Duodenal mucosa (tissue), 2 donors: ENCODE results near the gene CYTH2.
A peak's percentile ranks its signal among the peaks of the same experiment; 100 is the strongest.

Experiments
- H3K27ac ChIP-seq: one replicate; pipeline ENCODE4 v1.7.0; 2013; ENCODE audit warnings: low read depth, low read length
- H3K27me3 ChIP-seq, 2 donors: one replicate each; pipeline ENCODE4 v1.7.0; 2013; ENCODE audit warnings: low read length in 2 of 2, control low read depth in 1 of 2; ENCODE audit not compliant: insufficient read depth in 2 of 2, control insufficient read depth in 1 of 2
- H3K36me3 ChIP-seq, 2 donors: one replicate each; pipeline ENCODE4 v1.7.0; 2013; ENCODE audit warnings: low read length in 2 of 2, control low read depth in 1 of 2; ENCODE audit not compliant: insufficient read depth in 2 of 2, control insufficient read depth in 1 of 2
- H3K4me1 ChIP-seq, 2 donors: one replicate each; pipeline ENCODE4 v1.7.0; 2013; ENCODE audit warnings: low read length in 2 of 2, control low read depth in 1 of 2; ENCODE audit not compliant: insufficient read depth in 2 of 2, control insufficient read depth in 1 of 2
- H3K4me3 ChIP-seq, 2 donors: one replicate each; pipeline ENCODE4 v1.7.0; 2013; ENCODE audit warnings: low read length in 2 of 2, low read depth in 1 of 2
- H3K9ac ChIP-seq, 2 donors: one replicate each; pipeline ENCODE4 v1.7.0; 2013; ENCODE audit warnings: low read length in 2 of 2, low read depth in 1 of 2
- H3K9me3 ChIP-seq, 2 donors: one replicate each; pipeline ENCODE4 v1.7.0; 2013; ENCODE audit warnings: low read length in 2 of 2, control low read depth in 1 of 2; ENCODE audit not compliant: control insufficient read depth in 1 of 2

Gene CYTH2

GRCh38 chr19:48477067-48477685 is 8.0 kb downstream of the CYTH2 start:
- H3K4me1 ChIP-seq = peaks cover 10 to 13% of the 10 kb centered on the region in 2 donors
- peaks cover 23 to 68% of the 10 kb centered on the region in 2 donors for H3K36me3 ChIP-seq
- H3K27ac ChIP-seq = no peak overlapping the region
- H3K9ac ChIP-seq = no peak overlapping the region
- H3K27me3 ChIP-seq = no peaks in the 10 kb centered on the region
- no peaks in the 10 kb centered on the region for H3K9me3 ChIP-seq
- H3K4me3 ChIP-seq = no peak overlapping the region

- Histone ChIP-seq H3K27ac (no peak overlapping the region), H3K9me3 (no peaks in the 10 kb centered on the region), H3K27me3 (no peaks in the 10 kb centered on the region), H3K36me3 (peaks cover 23 to 62% of the 10 kb centered on the region in 2 donors), H3K4me3 (no peak overlapping the region), H3K9ac (no peak overlapping the region), H3K4me1 (peaks cover 10 to 13% of the 10 kb centered on the region in 2 donors)
These were observed 8.6 kb downstream of the CYTH2 start for GRCh38 chr19:48477698-48478338.

- Histone ChIP-seq H3K4me1 (peaks cover 10 to 13% of the 10 kb centered on the region in 2 donors), H3K36me3 (peaks cover 16 to 54% of the 10 kb centered on the region in 2 donors), H3K27ac (no peak overlapping the region), H3K9me3 (no peaks in the 10 kb centered on the region), H3K4me3 (no peak overlapping the region), H3K27me3 (no peaks in the 10 kb centered on the region), H3K9ac (no peak overlapping the region)
These were observed 9.4 kb downstream of the CYTH2 start for GRCh38 chr19:48478339-48479256.

- no peaks in the 10 kb centered on the region for H3K9me3 ChIP-seq
- peaks cover 10 to 13% of the 10 kb centered on the region in 2 donors for H3K4me1 ChIP-seq
- H3K27ac ChIP-seq = no peak overlapping the region
- peaks cover 12 to 43% of the 10 kb centered on the region in 2 donors for H3K36me3 ChIP-seq
- H3K9ac ChIP-seq = peak overlapping the region in 1 of 2 donors; percentile 48
- H3K4me3 ChIP-seq = peak overlapping the region in 1 of 2 donors; percentile 62
- no peaks in the 10 kb centered on the region for H3K27me3 ChIP-seq
These were observed 10.5 kb downstream of the CYTH2 start for GRCh38 chr19:48479686-48480085.

GRCh38 chr19:48480183-48480557 is 11.0 kb downstream of the CYTH2 start:
- Histone ChIP-seq H3K36me3 (peaks cover 7 to 38% of the 10 kb centered on the region in 2 donors), H3K9me3 (no peaks in the 10 kb centered on the region), H3K27ac (peak overlapping the region; percentile 62), H3K9ac (peak overlapping the region; percentile 48 to 69), H3K27me3 (no peaks in the 10 kb centered on the region), H3K4me1 (peaks cover 10 to 13% of the 10 kb centered on the region in 2 donors), H3K4me3 (peak overlapping the region; percentile 62 to 67)

- no peaks in the 10 kb centered on the region for H3K27me3 ChIP-seq
- peaks cover 1 to 32% of the 10 kb centered on the region in 2 donors for H3K36me3 ChIP-seq
- H3K9me3 ChIP-seq = no peaks in the 10 kb centered on the region
- peaks cover 10 to 13% of the 10 kb centered on the region in 2 donors for H3K4me1 ChIP-seq
- H3K27ac ChIP-seq = peak overlapping the region; percentile 62
- H3K9ac ChIP-seq = peak overlapping the region; percentile 48 to 69
- peak overlapping the region; percentile 62 to 67 for H3K4me3 ChIP-seq
These were observed 11.7 kb downstream of the CYTH2 start for GRCh38 chr19:48480558-48481500.

- Histone ChIP-seq H3K36me3 (peaks cover 0 to 20% of the 10 kb centered on the region in 2 donors), H3K27me3 (no peaks in the 10 kb centered on the region), H3K9ac (no peak overlapping the region), H3K4me1 (peaks cover 10 to 13% of the 10 kb centered on the region in 2 donors), H3K27ac (no peak overlapping the region), H3K9me3 (no peaks in the 10 kb centered on the region), H3K4me3 (no peak overlapping the region)
These were observed 12.9 kb downstream of the CYTH2 start for GRCh38 chr19:48481846-48482639.

- Histone ChIP-seq H3K9me3 (no peaks in the 10 kb centered on the region), H3K36me3 (peaks cover 0 to 8% of the 10 kb centered on the region in 2 donors), H3K4me1 (peaks cover 22 to 24% of the 10 kb centered on the region in 2 donors), H3K27ac (no peak overlapping the region), H3K4me3 (no peak overlapping the region), H3K27me3 (no peaks in the 10 kb centered on the region), H3K9ac (no peak overlapping the region)
These were observed 14.1 kb downstream of the CYTH2 start for GRCh38 chr19:48483301-48483700.
